ENCODE results near the gene CEACAM1. TPM values are rescaled to one million over a fixed set of nuclear protein-coding genes. Genes with fewer than 3 reads are reported as not detected.

The CEACAM1 gene
- 1 to 10 TPM in 2 of 4 donors, under 1 TPM in 2; 0.22 to 6.0 (median 2.1) TPM for total RNA-seq

DNA sequence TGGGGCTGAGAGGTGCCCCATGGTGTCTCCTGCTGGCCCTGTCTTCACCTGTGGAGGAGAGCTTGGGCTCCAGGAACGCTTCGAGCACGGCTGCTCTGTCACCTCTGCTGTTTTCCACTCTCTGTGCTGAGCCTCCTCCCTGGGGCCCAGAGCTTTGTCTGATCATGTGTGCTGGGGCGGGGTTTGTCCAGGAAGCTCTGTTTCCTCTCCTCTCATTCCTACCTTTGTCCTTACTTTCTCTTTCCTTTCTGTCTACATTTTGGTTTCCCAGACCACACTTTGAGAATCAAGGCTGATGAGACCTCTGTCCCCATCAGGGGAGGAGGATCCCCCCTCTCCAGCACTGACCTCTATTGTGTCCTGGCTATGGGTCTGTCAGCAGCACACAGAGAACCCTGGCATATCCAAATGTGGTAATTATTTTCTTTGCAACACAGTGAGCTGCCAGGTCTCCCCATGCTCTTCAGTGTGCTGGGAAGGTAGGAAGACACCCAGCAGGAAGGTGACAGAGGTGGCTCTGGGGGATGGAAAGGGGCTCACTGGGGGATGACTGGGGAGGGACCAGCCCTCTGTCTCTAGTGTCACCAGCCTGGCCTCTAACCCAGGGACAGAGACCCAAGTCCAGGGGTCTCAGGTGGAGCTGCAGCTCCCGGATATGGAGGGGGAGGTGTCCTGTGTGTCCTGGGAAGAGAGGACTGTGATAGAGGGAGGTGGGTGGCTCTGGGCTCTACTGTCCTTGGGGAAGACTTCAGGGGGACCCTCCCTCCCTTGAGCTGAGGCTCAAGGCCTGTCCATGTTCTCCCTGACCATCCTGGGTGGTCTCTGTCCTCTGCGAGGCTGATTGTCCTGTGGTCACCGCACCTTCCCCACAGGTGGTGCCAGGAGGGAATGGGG lies at the start of gene CEACAM1:
Gene CEACAM1, minus strand, starts transcription at position 128 of the 894 bp plus-strand sequence. Its CDS starts 107 bp downstream, at position 21.
- TF ChIP-seq, protein P1, sequence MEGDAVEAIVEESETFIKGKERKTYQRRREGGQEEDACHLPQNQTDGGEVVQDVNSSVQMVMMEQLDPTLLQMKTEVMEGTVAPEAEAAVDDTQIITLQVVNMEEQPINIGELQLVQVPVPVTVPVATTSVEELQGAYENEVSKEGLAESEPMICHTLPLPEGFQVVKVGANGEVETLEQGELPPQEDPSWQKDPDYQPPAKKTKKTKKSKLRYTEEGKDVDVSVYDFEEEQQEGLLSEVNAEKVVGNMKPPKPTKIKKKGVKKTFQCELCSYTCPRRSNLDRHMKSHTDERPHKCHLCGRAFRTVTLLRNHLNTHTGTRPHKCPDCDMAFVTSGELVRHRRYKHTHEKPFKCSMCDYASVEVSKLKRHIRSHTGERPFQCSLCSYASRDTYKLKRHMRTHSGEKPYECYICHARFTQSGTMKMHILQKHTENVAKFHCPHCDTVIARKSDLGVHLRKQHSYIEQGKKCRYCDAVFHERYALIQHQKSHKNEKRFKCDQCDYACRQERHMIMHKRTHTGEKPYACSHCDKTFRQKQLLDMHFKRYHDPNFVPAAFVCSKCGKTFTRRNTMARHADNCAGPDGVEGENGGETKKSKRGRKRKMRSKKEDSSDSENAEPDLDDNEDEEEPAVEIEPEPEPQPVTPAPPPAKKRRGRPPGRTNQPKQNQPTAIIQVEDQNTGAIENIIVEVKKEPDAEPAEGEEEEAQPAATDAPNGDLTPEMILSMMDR (IDR thresholded peaks at IDR 0.05; ENCODE audit: low read depth) = no peak

DNA sequence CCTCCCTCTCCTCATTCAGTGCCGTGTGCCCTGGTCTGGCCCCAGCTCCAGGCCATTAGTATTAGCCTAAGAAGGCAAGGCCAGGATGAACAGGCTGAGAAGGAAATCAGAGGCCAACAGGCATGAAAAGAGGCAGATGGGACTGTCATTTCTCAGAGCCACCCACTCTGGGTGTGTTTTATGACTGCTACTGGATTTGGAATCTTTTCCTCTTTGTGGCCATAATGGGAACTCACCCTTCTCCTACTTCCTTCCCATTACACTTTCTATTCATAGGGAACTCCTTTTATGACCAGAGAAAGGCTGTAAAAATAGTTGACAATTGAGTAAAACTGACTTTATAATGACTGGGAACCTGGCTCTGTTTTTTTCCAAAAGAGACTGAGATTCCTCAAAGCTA lies 48.7 kb upstream of the CEACAM1 start:
- TF ChIP-seq, protein P1 (IDR thresholded peaks at IDR 0.05; ENCODE audit: low read depth) = no peak

GRCh38 chr19:42576241-42576640 lies 48.0 kb upstream of the CEACAM1 start:
- TF ChIP-seq, protein P1 (IDR thresholded peaks at IDR 0.05; ENCODE audit: low read depth) = no peak

DNA sequence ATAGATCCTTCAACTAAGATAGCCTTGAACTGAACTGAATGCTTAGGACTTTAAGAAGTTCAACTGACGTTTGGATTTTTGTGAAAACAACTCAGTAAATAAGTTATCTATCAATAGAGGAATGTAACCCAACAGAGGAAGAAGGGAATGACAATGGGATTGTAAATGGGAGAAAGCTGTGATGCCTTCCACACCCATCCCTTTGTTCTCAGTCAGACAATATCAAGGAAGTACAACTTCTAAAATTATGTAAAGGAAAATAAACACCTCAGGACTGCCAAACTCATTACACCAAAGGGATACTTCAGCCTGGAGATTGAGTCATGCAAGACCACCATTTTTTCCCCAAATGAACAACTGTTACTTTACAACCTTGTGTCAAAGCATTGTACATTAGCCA lies 45.4 kb upstream of the CEACAM1 start:
- TF ChIP-seq, protein P1 (IDR thresholded peaks at IDR 0.05; ENCODE audit: low read depth) = no peak

GRCh38 chr19:42571116-42571515 lies 42.8 kb upstream of the CEACAM1 start:
- TF ChIP-seq, protein P1 (IDR thresholded peaks at IDR 0.05; ENCODE audit: low read depth) = no peak

- TF ChIP-seq, protein P1 (IDR thresholded peaks at IDR 0.05; ENCODE audit: low read depth) = no peak
Observed at GRCh38 chr19:42569193-42569592, 40.9 kb upstream of the CEACAM1 start.

GRCh38 chr19:42568006-42568405 lies 39.7 kb upstream of the CEACAM1 start:
- TF ChIP-seq, protein P1 (IDR thresholded peaks at IDR 0.05; ENCODE audit: low read depth) = no peak

Data from subcutaneous adipose tissue (tissue), 4 donors.